ENCODE measurements around the gene SLC35E2B.
A peak's percentile ranks its signal among the peaks of the same experiment; 100 is the strongest.
"Not testable (repeated sequence)": the region's sequence is repeated elsewhere in the genome, so short reads cannot be mapped to it uniquely, and the experiment has no call there.

Gene SLC35E2B

GRCh38 chr1:1692714-1693647 lies at the start of gene SLC35E2B:
Gene SLC35E2B (minus strand): TSS chr1:1692795. CDS start chr1:1676699, 16,096 bp downstream.
- CTCF ChIA-PET, POLR2A ChIA-PET: not testable (repeated sequence)
- peak; percentile 73 for DNase-seq (ENCODE audit: extremely low spot score)

GRCh38 chr1:1741013-1741412 lies 48.4 kb upstream of the SLC35E2B start:
- DNase-seq (ENCODE audit: extremely low spot score); CTCF ChIA-PET; POLR2A ChIA-PET: not testable (repeated sequence)

- DNase-seq (ENCODE audit: extremely low spot score); POLR2A ChIA-PET; CTCF ChIA-PET: not testable (repeated sequence)
These were observed 46.3 kb upstream of the SLC35E2B start for GRCh38 chr1:1738799-1739337.

- POLR2A ChIA-PET; CTCF ChIA-PET; DNase-seq (ENCODE audit: extremely low spot score): not testable (repeated sequence)
These were observed 45.3 kb upstream of the SLC35E2B start for GRCh38 chr1:1737675-1738590.

GRCh38 chr1:1732381-1732780 lies 39.8 kb upstream of the SLC35E2B start:
- TF ChIP-seq CTCF (IDR thresholded peaks at IDR 0.05; ENCODE audit: control extremely low read depth, extremely low read depth, low read depth, missing control alignments) = no peak
- ChIA-PET CTCF (no interaction called here), POLR2A (no interaction called here)
- no peak for DNase-seq (ENCODE audit: extremely low spot score)

- ChIA-PET CTCF (no interaction called here), POLR2A (no interaction called here)
- TF ChIP-seq CTCF (IDR thresholded peaks at IDR 0.05; ENCODE audit: control extremely low read depth, extremely low read depth, low read depth, missing control alignments) = no peak
- DNase-seq (ENCODE audit: extremely low spot score) = no peak
These were observed 38.3 kb upstream of the SLC35E2B start for GRCh38 chr1:1730870-1731269.

- POLR2A ChIA-PET; CTCF ChIA-PET; DNase-seq (ENCODE audit: extremely low spot score): not testable (repeated sequence)
These were observed 37.6 kb upstream of the SLC35E2B start for GRCh38 chr1:1730230-1730629.

- CTCF ChIA-PET; DNase-seq (ENCODE audit: extremely low spot score); POLR2A ChIA-PET: not testable (repeated sequence)
These were observed 36.7 kb upstream of the SLC35E2B start for GRCh38 chr1:1729116-1729816.

GRCh38 chr1:1728308-1729005 lies 35.9 kb upstream of the SLC35E2B start:
- POLR2A ChIA-PET; DNase-seq (ENCODE audit: extremely low spot score); CTCF ChIA-PET: not testable (repeated sequence)

- not testable (repeated sequence) for DNase-seq (ENCODE audit: extremely low spot score)
These were observed 34.6 kb upstream of the SLC35E2B start for GRCh38 chr1:1727131-1727651.

GRCh38 chr1:1726088-1726487 lies 33.5 kb upstream of the SLC35E2B start:
- DNase-seq (ENCODE audit: extremely low spot score); POLR2A ChIA-PET; CTCF ChIA-PET: not testable (repeated sequence)

More at GRCh38 chr1:1727131-1727651, 34.6 kb upstream of the SLC35E2B start:
- POLR2A ChIA-PET, CTCF ChIA-PET: not testable (repeated sequence)

- POLR2A ChIA-PET = interaction anchor here (0.6 kb wide), 2 partner anchors 153 to 185 kb away, joined by 5 to 7 read pairs; no protein-coding TSS in a partner anchor
- CTCF ChIA-PET = not testable (repeated sequence)
- peak; percentile 97 for DNase-seq (ENCODE audit: extremely low spot score)
These were observed 31.7 kb upstream of the SLC35E2B start, which contains the start of gene CDK11A for GRCh38 chr1:1724035-1724864. Gene CDK11A (minus strand): TSS chr1:1724357. CDS start chr1:1722818, 1,539 bp downstream.
